Measurements from ENCODE around the gene GDF10.

DNA sequence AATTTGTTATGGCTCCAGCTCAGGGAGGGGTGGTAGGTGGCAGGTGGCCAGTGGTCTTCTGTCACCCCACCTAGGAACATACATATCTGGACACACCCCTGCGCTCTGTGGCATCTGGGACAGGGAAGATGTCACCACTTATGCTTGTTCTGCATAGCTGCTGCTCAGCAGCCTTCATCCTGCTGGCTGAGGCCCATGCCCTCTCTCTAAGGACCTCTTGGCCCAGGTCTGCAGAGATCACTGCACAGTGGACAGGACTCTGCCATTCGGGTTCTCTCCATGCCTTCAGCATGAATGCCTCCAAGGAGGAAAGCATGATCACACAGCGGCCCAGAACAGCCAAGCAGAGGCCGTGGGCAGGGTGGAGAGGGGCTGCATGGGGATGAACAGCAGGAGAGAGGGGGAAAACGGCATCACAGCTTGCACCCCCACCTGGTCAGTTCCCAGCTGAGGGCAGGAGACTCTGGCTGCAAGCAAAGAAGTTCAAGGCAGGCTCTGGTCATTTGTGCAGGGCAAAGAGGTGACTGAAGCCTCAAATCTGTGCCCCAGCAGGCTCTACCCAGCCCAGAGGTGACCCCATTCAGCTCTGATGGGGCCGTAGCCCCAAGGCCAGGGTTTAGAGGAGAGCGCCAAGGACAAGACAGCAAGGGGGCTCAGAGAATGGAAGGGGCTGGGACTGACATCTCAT lies 47.8 kb upstream of the GDF10 start:
- TF ChIP-seq, protein P1, sequence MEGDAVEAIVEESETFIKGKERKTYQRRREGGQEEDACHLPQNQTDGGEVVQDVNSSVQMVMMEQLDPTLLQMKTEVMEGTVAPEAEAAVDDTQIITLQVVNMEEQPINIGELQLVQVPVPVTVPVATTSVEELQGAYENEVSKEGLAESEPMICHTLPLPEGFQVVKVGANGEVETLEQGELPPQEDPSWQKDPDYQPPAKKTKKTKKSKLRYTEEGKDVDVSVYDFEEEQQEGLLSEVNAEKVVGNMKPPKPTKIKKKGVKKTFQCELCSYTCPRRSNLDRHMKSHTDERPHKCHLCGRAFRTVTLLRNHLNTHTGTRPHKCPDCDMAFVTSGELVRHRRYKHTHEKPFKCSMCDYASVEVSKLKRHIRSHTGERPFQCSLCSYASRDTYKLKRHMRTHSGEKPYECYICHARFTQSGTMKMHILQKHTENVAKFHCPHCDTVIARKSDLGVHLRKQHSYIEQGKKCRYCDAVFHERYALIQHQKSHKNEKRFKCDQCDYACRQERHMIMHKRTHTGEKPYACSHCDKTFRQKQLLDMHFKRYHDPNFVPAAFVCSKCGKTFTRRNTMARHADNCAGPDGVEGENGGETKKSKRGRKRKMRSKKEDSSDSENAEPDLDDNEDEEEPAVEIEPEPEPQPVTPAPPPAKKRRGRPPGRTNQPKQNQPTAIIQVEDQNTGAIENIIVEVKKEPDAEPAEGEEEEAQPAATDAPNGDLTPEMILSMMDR (IDR thresholded peaks at IDR 0.05), result no peak
- TF ChIP-seq POLR2AphosphoS5 (IDR thresholded peaks at IDR 0.05), result no peak

Data from transverse colon (tissue), 4 donors.